Duodenal mucosa (tissue), 2 donors: ENCODE results near the gene OR10R2.
"Not testable (repeated sequence)": the region's sequence is repeated elsewhere in the genome, so short reads cannot be mapped to it uniquely, and the experiment has no call there.

ENCODE experiments used
- H3K27ac ChIP-seq: one replicate; pipeline ENCODE4 v1.7.0; 2013; ENCODE audit warnings: low read depth, low read length
- H3K27me3 ChIP-seq, 2 donors: one replicate each; pipeline ENCODE4 v1.7.0; 2013; ENCODE audit warnings: low read length in 2 of 2, control low read depth in 1 of 2; ENCODE audit not compliant: insufficient read depth in 2 of 2, control insufficient read depth in 1 of 2
- H3K36me3 ChIP-seq, 2 donors: one replicate each; pipeline ENCODE4 v1.7.0; 2013; ENCODE audit warnings: low read length in 2 of 2, control low read depth in 1 of 2; ENCODE audit not compliant: insufficient read depth in 2 of 2, control insufficient read depth in 1 of 2
- H3K4me1 ChIP-seq, 2 donors: one replicate each; pipeline ENCODE4 v1.7.0; 2013; ENCODE audit warnings: low read length in 2 of 2, control low read depth in 1 of 2; ENCODE audit not compliant: insufficient read depth in 2 of 2, control insufficient read depth in 1 of 2
- H3K4me3 ChIP-seq, 2 donors: one replicate each; pipeline ENCODE4 v1.7.0; 2013; ENCODE audit warnings: low read length in 2 of 2, low read depth in 1 of 2
- H3K9ac ChIP-seq, 2 donors: one replicate each; pipeline ENCODE4 v1.7.0; 2013; ENCODE audit warnings: low read length in 2 of 2, low read depth in 1 of 2
- H3K9me3 ChIP-seq, 2 donors: one replicate each; pipeline ENCODE4 v1.7.0; 2013; ENCODE audit warnings: low read length in 2 of 2, control low read depth in 1 of 2; ENCODE audit not compliant: control insufficient read depth in 1 of 2

OR10R2 gene, protein sequence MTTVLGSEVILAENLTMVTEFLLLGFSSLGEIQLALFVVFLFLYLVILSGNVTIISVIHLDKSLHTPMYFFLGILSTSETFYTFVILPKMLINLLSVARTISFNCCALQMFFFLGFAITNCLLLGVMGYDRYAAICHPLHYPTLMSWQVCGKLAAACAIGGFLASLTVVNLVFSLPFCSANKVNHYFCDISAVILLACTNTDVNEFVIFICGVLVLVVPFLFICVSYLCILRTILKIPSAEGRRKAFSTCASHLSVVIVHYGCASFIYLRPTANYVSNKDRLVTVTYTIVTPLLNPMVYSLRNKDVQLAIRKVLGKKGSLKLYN

GRCh38 chr1:158471920-158472319 lies at the start of gene OR10R2:
TSS of gene OR10R2 (plus strand) at chr1:158472220. CDS start at chr1:158472326, 106 bp downstream.
- Histone ChIP-seq H3K36me3 (no peaks in the 10 kb centered on the region), H3K9me3 (no peaks in the 10 kb centered on the region), H3K27me3 (no peaks in the 10 kb centered on the region), H3K27ac (no peak within 1 kb of the TSS), H3K9ac (no peak within 1 kb of the TSS), H3K4me1 (no peaks in the 10 kb centered on the region), H3K4me3 (no peak within 1 kb of the TSS)

- no peaks in the 10 kb centered on the region for H3K36me3 ChIP-seq
- no peaks in the 10 kb centered on the region for H3K4me1 ChIP-seq
- H3K9me3 ChIP-seq, result no peaks in the 10 kb centered on the region
- no peaks in the 10 kb centered on the region for H3K27me3 ChIP-seq
- H3K27ac ChIP-seq, result no peak overlapping the region
- H3K9ac ChIP-seq, result no peak overlapping the region
- no peak overlapping the region for H3K4me3 ChIP-seq
Observed at GRCh38 chr1:158425027-158425426, 47.0 kb upstream of the OR10R2 start.

DNA sequence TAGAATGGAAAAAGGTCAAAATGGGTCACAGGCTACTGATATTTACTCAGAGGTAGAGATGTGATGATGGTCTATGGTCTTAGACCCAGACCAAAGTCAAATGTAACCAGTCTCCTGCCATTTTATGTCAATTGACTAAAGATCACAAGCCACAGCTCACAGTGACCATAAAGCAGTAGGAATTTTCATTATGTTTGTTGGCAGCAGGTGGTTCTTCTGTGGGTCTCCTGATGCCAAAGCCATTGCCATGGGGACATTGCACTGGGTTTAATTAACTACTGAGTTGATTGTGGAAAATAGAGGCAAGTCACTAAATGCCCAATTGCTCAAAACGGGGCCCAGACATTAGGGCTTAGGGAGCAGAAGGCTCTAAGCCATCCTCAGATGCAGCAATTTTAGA lies 45.9 kb upstream of the OR10R2 start, which contains the start of gene OR10K2:
OR10K2 (minus strand) TSS at position 101 of the 400 bp plus-strand sequence. CDS start 5,371 bp downstream, outside the sequence.
- Histone ChIP-seq H3K9me3 (no peaks in the 10 kb centered on the region), H3K9ac (no peak within 1 kb of the TSS), H3K4me3 (no peak within 1 kb of the TSS), H3K36me3 (no peaks in the 10 kb centered on the region), H3K4me1 (no peaks in the 10 kb centered on the region), H3K27me3 (no peaks in the 10 kb centered on the region), H3K27ac (no peak within 1 kb of the TSS)

- H3K4me1 ChIP-seq, H3K9me3 ChIP-seq, H3K27ac ChIP-seq, H3K36me3 ChIP-seq, H3K27me3 ChIP-seq, H3K9ac ChIP-seq, H3K4me3 ChIP-seq: not testable (repeated sequence)
Observed at GRCh38 chr1:158430163-158430562, 41.9 kb upstream of the OR10R2 start.

DNA sequence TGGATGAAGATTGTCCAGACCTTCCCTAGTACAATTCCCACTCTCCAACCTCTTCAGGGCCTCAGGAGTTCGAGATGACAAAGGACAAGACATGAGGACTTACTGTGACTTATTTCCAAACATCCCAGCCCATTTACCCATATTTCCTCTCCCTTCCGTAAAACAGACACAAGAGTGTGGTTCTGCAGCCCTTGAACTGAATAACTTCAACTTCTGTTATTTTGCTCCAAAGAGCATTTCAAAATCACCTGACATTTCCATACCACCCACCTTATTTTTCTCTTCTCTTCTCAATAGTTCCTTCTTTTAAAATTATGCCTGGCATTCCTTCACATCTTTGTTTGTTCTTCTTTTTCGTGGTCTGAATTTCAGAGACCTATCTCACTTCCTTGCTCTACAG lies 37.3 kb upstream of the OR10R2 start:
- H3K9ac ChIP-seq, result no peak overlapping the region
- H3K27me3 ChIP-seq, result no peaks in the 10 kb centered on the region
- no peak overlapping the region for H3K27ac ChIP-seq
- no peaks in the 10 kb centered on the region for H3K36me3 ChIP-seq
- H3K9me3 ChIP-seq, result no peaks in the 10 kb centered on the region
- no peaks in the 10 kb centered on the region for H3K4me1 ChIP-seq
- H3K4me3 ChIP-seq, result no peak overlapping the region

- no peak overlapping the region for H3K9ac ChIP-seq
- no peak overlapping the region for H3K4me3 ChIP-seq
- no peaks in the 10 kb centered on the region for H3K9me3 ChIP-seq
- no peaks in the 10 kb centered on the region for H3K36me3 ChIP-seq
- no peaks in the 10 kb centered on the region for H3K27me3 ChIP-seq
- no peak overlapping the region for H3K27ac ChIP-seq
- H3K4me1 ChIP-seq, result no peaks in the 10 kb centered on the region
Observed at GRCh38 chr1:158445376-158445775, 26.6 kb upstream of the OR10R2 start.

GRCh38 chr1:158454537-158454936 lies 17.5 kb upstream of the OR10R2 start:
- H3K27ac ChIP-seq, result no peak overlapping the region
- no peak overlapping the region for H3K4me3 ChIP-seq
- H3K9me3 ChIP-seq, result no peaks in the 10 kb centered on the region
- no peak overlapping the region for H3K9ac ChIP-seq
- no peaks in the 10 kb centered on the region for H3K4me1 ChIP-seq
- H3K36me3 ChIP-seq, result no peaks in the 10 kb centered on the region
- no peaks in the 10 kb centered on the region for H3K27me3 ChIP-seq

DNA sequence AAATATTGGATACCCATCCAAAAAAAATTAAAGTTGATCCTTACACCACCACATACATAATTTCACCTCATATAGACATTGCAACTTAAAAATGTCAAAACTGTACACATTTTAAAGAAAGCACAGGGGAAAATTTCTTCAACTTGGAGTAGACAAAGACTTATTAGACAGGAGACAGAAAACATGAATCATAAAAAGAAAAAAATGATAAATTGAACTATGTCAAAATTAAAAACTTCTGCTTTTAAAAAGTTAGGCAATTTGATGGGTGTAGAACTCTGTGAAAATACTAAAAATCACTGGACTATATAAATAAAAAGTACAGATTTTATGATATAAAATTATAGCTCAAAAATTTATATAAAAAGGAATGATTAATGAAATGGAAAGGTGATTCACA lies 14.8 kb upstream of the OR10R2 start:
- no peak overlapping the region for H3K9ac ChIP-seq
- H3K27ac ChIP-seq, result no peak overlapping the region
- no peaks in the 10 kb centered on the region for H3K27me3 ChIP-seq
- H3K36me3 ChIP-seq, result no peaks in the 10 kb centered on the region
- no peaks in the 10 kb centered on the region for H3K9me3 ChIP-seq
- no peaks in the 10 kb centered on the region for H3K4me1 ChIP-seq
- H3K4me3 ChIP-seq, result no peak overlapping the region

- no peaks in the 10 kb centered on the region for H3K36me3 ChIP-seq
- H3K27ac ChIP-seq, result no peak overlapping the region
- H3K4me3 ChIP-seq, result no peak overlapping the region
- no peaks in the 10 kb centered on the region for H3K27me3 ChIP-seq
- H3K9ac ChIP-seq, result no peak overlapping the region
- H3K9me3 ChIP-seq, result no peaks in the 10 kb centered on the region
- H3K4me1 ChIP-seq, result no peaks in the 10 kb centered on the region
Observed at GRCh38 chr1:158458263-158458662, 13.8 kb upstream of the OR10R2 start.

DNA sequence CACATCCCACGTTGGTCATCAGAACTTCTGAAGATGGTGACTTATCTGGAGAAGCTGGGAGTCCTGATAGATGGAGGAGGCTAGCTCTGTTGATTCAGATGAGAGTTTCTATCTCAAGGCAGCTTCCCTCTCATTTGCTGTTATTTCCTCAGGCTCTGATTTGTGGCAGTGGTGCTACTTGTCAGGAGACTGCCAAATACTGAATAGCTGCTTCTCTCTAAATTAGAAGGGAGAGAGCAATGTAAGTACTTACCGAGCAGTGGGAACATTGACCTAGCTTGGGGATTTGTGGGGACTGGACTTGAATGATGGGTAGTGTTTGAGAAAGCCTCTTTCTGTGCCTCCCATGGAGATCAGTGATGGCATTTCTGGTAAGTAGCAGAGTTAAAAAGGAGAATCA lies 10.5 kb upstream of the OR10R2 start, which contains the start of gene OR10K1:
OR10K1 (plus strand) TSS at position 301 of the 400 bp plus-strand sequence. CDS start 3,728 bp downstream, outside the sequence.
- no peak within 1 kb of the TSS for H3K9ac ChIP-seq
- no peaks in the 10 kb centered on the region for H3K36me3 ChIP-seq
- no peak within 1 kb of the TSS for H3K4me3 ChIP-seq
- H3K27me3 ChIP-seq, result no peaks in the 10 kb centered on the region
- H3K27ac ChIP-seq, result no peak within 1 kb of the TSS
- H3K9me3 ChIP-seq, result no peaks in the 10 kb centered on the region
- no peaks in the 10 kb centered on the region for H3K4me1 ChIP-seq
